Limb (tissue), 2 donors: ENCODE measurements around the gene OPN3.

Experiments
- DNase-seq, 2 donors: peaks; one replicate each; pipeline ENCODE4 v3.0.0-alpha.2; 2016; ENCODE audit errors: extremely low spot score in 2 of 2

Gene OPN3

DNA sequence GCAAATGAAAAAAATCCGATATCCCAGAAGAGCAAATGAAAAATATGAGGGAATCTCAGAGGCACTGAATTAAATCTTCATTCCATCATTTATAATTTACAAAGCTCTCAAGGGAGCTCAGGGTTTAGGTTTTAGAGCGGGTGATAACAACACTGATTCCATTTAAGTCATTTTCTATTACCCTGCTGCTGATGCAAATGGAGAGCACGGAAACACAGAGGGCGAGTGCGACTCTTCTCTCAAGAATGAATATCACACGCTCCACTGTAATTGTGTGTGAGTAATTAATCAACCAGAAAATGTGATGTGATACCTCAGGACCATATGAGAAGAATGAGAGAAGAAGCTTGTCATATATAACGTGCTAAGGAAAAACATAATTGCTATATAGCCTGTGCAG lies 22.7 kb downstream of the OPN3 start:
- DNase-seq = no peak

DNA sequence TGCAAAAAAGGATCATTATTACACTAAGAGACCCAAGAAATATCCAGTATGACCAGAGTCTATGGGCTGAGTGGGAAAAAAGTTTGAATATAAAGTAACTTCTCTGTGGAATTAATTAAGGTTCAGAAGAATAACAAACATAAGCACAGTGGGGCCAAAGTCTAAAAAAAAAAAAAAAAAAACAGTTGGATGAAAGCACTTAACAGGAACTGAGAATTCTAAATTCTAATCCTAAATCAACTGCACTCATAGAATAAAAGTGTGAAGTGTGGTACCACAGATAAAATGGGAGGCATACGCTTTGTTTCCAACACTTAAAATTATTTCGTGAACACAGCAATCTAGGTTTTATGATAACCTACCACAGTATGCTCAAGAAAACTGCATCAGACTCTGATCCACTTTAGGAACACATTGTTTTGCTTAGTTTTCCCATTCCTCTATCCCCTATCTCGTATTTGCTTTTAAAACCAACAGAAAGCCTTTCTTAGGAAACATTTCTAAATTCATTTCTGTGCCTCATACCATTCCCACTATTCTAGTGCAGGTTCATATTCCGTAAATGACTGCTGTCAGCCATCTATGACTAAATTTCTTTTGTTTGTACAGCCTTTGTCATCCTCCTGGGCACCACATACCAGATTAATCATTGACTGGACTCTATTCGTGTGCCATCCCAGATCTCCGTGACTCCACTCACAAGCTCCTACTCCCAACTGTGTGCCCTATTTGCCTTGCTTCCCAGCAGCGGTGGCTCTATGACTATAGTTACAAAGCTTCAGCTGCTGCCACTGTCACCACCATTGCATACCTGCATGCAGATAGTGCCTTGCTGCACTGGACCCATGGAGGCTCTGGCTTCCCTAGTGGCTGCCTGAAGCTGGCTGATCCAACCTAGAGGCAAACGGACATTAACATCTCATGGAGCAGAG lies 24.9 kb downstream of the OPN3 start:
- no peak for DNase-seq

DNA sequence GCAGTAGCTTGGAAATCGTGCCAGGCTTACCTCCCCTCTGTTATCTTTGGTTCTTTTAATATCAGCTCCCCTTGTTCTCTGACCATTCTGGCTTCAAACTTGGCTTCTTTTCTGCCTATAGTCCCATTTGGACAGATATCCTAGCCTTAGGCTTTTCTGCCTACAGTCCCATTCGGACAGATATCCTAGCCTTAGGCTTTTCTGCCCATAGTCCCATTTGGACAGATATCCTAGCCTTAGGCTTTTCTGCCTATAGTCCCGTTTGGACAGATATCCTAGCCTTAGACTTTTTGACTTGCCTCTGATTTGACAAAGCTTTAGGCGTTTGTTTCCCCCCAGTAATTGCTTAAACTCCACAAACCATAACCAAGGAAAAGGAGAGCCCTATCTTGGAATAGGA lies 25.6 kb downstream of the OPN3 start:
- DNase-seq = no peak

DNA sequence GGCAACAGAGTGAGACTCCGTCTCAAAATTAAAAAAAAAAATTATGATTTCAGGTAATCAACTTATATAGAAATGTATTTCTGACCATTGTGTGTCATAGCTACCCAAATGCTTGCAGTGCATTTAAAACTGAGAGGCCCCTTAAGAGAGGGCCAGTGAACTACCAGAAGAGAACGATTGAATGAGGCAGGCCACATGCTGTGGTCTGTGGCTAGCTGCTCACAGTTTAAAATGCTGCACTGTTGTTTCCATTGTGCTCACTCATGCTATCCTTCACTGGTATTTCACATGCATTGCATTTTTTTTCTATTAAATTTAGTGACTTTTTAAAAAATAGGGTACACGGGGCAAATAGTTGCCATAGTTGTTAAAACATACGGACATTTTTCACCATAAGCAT lies 26.0 kb downstream of the OPN3 start:
- no peak for DNase-seq

DNA sequence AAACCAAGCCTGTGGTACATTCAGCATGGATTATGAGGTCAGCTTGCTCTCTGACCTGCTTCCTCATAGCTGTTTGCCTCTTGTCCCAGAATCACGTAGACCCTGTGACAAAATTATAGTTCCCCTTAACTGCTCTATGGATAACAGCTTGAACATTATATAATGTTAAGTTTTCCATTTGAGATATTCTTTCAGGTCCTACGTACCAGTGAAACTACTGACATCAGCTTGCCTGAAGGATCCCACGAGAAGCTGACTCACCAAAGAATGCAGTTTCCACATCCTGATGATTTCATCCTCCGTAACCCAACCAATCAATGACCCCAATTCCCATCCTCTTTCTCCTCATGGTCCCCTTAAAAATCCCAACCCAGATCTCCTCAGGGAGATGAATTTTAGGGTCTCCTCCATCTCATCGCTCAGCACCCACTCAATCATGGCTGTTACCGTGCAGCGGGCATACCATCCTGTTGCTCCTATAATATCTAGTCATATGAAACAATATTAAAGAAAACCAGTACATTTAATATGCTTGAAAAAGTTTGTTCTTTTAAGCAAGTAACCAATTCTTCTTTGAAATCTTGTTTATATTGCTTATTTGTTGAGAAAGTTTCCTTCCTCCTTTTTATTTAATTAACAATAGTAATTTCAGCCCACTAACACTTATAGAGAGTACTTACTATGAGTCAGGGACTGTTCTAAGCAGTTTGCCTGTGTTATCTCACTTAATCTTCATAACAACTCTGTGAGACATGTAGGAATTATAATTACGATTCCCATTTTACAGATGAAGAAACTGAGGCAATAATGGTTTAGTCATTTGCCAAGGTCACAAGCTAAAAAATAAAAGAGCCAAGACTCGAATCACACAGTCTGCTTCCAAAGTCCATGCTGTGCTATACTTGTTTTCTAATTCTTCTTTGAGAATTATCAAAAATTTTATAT lies 27.4 kb downstream of the OPN3 start:
- no peak for DNase-seq

DNA sequence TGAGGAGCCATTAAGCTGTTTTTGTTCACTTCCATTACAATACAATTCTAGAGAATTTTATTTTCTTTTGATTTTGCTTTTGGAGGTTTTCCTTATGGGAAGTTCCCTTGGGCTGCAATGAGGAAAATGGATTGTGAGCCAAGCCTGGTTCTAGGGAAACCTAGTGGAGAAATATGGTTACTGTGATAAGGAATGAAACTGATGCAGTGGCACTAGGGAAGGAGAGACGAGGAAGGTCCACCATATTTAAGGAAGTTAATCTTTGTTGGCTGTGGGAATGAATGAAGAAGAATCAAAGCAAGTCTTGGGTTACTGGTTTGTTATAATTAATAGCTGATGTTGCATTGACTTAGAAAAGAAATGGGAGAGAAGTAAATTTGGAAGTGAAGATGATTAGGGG lies 28.4 kb downstream of the OPN3 start:
- DNase-seq = no peak

DNA sequence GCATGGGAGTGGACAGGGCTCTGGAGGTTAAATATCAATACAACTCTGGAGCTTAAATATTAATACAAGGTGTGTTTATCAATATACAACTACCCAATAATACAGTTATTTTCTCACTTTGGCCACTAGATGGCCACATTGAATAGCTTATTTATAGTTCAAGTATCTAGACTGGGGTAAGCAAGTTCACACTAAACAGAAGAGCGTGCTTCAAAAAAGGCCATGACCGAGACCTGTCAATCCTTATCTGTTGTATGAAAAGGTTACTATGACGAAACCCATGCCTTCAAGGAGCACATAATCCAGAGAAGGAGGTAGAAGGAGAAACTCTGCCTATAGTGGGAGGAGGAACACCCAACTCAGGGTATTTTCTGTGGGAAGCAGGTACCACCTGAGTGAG lies 29.1 kb downstream of the OPN3 start:
- peak in 1 of 2 donors; percentile 76 for DNase-seq

DNA sequence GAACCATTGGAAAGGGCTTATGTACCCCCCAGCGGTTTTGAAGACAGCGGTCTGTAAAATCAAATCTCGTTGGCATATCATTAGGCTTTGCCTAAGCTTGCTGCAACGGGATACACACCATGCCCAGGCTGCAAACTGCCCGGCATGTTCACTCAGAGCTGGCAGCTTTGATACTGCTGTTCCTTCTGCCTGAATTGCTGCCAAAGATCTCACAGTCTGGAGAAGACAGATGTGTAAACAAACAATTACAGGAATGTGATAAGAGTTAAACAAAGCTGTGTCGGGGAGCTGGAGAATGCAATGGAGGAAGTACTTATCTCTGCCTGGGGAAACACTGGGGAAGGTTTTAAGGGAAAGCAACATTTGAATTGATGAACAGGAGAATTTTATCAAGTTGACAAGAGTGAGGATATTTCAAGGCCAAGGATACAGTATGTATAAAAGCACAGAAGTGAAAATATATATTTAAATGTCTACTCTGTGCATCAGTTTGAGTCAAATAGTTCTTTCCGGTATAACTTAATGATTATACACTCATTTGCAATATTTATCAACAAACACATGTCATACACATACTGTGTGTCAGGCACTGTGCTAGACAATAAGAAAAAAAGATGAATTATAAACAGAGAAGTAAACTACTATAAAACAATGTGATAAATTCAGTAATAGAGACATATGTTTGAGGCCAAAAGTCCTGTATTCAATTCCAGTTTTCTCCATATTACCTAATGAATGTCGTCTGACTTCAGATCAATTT lies 29.9 kb downstream of the OPN3 start:
- no peak for DNase-seq

DNA sequence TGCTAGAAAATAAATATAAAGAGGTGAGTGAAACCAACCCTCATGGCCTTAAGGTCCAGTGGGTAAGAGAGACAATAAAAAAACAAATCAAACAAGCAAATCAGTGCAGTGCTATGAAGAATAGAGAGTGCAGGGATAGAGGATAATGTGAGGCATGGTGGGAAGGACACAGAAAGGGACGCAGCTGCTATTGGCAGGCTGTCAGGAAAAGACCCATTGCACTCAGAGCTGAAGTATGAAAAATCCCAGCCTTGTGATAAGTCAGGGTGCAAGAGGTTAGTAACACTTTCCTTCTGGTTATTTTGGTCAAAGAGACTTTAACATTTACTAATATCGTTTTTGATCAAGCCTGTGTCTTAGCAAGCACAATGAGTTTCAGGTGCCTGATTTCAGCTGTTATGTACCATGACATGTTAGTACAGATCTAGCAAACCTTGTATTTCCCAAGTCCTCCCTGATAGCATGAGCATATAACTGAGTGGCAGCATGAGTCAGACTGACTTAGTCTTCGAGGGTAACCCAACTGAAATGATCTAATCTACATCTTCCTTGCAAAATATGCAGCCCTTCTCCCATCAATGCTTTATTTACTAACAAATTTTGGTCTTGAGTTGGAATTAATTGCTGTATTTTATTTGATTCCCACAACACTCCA lies 31.7 kb downstream of the OPN3 start:
- no peak for DNase-seq

DNA sequence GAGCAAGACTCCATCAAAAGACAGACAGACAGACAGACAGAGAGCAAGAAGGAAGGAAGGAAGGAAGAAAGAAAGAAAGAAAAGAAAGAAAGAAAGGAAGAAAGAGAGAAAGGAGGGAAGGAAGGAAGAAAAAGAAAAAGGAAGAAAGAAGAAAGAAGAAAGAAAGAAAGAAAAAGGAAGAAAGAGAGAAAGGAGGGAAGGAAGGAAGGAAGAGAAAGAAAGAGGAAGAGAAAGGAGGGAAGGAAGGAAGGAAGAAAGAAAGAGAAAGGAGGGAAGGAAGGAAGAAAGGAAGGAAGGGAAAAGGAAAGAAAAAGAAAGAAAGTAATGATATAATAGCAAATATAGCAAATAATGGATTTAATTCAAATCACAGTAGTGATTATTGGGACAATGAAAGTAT lies 32.7 kb downstream of the OPN3 start:
- DNase-seq = no peak

DNA sequence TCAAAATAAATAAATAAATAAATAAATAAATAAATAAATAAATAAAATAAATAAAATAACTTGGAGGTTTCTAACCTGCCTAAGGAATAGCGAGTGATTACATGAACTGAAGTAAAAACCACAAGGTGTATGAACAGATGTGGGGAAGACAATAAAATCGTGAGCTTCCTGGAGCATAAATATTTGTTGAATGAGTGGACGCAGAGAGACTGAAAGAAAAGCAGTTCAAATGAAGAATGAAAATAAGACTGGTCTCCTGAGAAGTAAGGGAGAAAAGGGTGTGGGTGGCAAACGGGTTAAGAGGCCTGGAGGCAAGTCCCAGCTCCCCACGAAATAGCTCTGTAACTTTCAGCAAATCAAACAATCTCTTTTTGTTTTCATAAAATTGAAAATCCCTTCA lies 33.6 kb downstream of the OPN3 start:
- no peak for DNase-seq

DNA sequence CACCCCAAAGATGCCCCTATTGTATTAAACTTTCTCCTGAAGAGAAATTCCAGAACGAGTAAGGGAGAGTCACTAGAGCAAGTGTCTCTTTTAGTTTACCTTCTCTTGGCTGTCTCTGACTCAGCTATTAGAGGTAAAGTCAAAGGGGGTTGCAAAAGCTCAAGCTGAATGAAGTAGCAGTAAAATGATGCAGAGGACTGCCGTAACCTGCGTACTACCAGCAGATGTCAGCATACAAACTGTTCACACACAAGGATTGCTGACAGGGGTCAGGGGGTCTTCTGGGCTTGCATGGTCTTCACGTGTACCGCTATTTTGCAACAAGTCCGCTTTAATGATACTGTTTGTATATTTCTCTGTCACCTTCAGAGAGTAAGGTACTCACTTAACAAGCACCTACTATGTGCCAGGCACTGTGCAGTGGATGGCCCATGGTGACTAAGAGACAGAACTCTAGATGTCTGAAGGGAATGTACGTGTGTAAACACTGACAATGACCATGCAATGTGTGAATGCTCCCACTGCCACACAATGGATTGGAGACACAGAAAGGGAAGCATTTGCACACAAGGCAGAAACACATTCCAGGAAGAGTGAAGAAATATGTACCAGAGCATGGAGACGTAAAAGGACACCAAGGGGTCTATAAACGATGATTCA lies 34.9 kb downstream of the OPN3 start:
- DNase-seq = no peak

DNA sequence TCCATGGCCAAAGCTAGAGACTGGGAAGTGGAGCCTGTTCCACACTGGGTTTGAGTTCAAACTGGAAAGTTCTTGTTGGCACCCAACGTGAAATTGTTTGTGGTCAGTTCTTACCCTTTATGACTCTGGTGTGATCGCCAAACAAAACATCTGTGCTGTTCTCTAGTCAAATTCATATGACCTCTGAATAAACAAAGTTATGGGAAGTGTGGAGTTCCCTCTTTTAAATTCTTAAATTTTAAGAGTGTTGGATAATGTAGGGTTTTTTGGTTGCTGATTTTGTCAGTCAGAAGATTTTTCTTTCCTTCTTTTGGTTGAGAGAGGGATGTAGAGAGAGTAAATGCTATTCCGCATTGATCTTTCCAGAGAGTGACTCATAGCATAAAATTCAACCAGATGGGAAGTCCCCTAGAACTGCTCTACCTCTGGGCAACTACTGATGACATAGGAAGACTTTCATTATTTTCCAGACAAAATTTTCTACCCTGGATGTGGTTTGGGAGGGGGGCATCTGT lies 36.4 kb downstream of the OPN3 start:
- no peak for DNase-seq

DNA sequence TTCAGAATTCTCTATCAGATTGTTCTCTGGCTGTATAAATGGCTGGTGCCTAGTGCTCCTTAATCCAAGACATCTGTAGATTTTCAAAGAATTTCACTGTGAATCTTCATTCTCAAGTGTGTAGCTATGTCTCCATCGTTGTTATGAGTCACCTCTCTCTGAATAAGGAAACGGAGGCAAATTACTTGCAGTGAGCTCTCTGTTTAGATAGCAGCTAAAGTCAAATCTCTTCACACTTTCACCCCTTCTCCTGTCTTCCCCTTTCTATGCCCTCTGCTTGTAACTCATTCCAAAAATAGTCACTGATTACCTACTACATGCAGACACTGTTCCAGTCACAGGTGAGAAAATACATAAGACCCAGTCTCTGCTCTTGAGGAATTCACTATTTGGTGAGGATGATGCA lies 39.7 kb downstream of the OPN3 start:
- no peak for DNase-seq

DNA sequence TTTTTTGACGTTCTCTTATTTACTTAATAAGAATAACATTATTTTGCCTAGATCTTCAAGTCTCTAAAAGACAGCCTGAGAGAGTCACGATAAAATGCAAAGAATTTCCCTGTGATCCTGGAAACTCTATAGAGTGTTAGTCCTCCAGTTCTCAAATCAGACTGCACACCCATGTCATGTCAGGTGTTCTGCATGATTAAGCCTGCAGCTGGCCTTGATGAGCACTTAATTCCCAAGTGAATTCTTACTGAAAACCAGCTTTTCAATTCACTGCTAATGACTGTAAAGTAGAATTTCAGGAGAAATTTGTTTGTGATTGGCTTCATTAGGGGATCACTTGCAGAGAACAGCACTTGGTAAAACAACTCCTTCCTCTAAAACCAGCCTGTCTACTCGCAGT lies 41.9 kb downstream of the OPN3 start:
- no peak for DNase-seq

DNA sequence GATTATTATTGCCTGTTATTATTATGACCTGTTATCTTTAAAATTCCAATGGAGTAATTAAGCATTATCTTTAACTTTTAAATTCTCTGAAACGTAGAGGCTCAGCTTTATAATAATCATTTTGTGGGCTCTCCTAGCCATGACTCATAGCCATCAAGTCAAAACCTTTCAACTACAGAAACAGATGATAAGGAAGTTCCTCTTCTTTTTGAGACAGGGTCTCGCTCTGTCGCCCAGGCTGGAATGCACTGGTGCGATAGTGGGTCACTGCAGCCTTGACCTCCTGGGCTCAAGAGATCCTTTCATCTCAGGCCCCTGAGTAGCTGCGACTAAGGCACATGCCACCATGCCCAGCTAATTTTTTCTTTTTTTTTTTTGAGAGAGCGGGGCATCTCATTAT lies 43.5 kb downstream of the OPN3 start:
- DNase-seq = no peak

DNA sequence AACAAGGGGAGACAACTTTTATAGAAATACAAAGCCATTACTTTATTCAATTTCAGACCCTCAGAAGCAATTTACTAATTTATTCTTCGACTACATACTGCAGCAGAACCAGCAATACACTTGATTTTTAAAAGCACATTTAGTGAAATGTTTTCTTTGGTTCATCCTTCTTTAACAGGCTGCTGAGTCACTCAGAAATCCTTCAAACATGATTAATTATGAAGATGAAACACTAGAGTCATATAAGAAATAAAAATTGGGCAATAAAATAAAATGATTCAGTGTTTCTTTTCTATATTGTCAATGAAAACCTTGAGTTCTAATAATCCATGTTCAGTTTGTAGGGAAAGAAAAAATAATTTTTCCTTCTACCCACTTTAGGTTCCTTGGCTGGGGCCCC lies 47.0 kb downstream of the OPN3 start:
- no peak for DNase-seq

DNA sequence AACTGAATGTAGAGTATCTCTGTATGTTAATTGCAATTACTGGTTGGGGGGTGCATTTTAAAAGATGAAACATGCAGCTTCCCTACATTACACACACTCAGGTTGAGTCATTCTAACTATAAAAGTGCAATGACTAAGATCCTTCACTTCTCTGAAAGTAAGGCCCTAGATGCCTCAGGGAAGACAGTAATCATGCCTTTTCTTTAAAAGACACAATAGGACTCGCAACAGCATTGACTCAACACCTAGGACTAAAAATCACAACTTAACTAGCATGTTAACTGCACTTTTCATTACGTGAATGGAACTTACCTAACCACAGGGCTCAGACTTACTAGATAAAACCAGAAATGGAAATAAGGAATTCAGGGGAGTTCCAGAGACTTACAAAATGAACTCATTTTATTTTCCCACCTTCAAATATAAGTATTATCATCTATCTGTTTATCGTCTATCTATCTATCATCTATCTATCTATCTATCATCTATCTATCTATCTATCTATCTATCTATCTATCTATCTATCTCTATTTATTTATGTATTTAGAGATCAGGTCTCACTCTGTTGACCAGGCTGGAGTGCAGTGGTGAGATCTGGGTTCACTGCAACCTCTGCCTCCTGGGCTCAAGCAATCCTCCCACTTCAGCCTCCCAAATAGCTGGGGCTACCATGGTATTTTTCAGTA lies 47.8 kb downstream of the OPN3 start:
- no peak for DNase-seq

DNA sequence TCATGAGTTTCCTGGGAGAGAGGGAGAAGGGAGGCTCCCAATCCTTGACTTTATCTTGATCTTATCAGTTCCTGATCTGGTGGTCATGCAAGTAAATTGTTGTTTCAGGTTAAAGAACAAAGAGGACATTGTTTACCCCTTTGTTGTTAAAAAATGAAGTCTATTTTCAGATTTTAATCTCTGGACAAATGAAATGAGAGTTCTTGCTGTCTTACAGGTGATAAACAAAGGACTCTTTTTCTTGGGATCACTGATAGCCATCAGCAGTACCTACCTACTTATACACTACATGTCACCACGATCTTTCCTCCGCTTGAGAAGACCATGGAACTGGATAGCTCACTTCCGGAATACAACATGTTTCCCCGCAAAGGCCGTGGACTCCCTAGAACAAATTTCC lies 48.4 kb downstream of the OPN3 start:
- DNase-seq = no peak

DNA sequence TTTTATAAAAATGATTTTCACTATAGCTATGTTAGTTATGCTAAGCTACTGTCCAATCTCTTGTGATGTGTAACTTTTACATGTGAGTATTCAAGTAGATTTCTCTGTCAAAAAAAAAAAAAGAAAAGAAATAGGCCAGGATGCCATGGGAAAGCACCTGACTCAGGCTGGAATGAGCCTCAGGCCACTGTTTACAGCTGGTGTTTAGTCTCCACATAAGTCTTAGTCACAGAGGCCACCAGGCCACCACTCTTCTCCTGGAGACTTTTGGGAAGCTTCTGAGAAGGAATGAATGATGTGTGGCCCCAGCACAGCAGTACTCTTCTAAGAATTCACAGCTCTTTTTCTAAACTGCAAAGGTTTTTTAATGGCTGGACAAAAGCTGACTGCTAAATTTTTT lies 48.9 kb downstream of the OPN3 start:
- no peak for DNase-seq
